ENCODE measurements around the gene CCDC83.

CCDC83 gene

GRCh38 chr11:85823816-85824215 lies 31.4 kb upstream of the CCDC83 start:
- H3K27ac ChIP-seq: no peak overlapping the region
- TF ChIP-seq ZFX (IDR thresholded peaks at IDR 0.05; ENCODE audit: borderline replicate concordance): no peak
- no peak for TF ChIP-seq CTCF (IDR thresholded peaks at IDR 0.05)

DNA sequence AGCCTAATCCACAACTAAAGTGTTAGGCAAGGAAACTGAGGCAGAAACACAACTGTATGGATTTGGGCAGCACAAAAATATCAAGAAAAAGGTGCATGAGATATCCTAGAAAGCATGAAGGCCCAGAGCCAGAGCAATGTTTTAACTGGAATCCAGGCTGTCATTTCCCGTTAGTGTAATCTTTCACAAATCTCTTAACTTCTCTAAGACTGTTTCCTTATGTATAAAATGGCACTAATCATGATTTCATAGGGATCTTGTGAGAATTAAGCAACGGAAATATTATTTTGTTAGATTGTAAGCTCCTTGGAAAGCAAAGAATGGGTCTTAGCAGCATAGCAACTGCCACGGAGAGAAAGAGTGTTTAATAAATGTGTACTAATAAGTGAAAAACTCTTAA lies 29.6 kb upstream of the CCDC83 start:
- TF ChIP-seq ZFX (IDR thresholded peaks at IDR 0.05; ENCODE audit: borderline replicate concordance) (no peak), CTCF (IDR thresholded peaks at IDR 0.05) (no peak)
- H3K27ac ChIP-seq: peak overlapping the region; percentile 96

DNA sequence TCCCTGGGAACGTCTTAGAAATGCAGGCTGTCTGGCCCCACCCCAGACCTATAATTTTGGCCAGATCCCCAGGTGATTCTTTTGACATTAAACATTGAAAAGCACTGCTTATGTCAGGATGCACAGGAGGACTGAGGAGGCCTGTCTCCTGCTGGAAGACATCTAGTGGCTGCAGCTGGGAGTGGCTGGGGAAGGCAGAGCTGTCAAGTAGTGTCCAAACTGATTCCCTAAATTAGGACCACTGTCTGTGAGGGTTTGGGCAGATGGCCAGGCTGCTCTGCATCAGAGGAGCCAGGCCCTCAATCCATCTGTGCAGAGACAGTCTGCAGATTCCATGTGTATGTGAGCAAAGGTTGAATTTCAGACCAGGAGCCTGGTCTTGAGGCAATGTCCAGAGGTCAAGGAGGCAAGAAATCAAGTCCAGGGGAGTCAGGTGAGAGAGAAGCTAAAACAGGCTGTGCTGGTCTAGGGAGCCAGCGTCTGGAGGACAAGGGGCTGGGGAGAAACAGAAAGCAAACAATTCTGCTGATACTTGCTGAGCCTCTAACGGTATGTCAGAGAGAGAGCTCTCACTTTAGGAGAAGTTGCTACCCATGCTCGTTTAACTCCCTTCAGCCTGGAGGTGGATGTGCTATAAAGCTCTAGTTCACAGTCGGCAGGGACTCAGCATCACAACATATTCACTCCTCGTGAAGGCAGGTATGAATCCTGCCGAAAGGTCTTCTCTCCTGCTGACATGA lies 28.9 kb upstream of the CCDC83 start:
- H3K27ac ChIP-seq: peak overlapping the region; percentile 96

DNA sequence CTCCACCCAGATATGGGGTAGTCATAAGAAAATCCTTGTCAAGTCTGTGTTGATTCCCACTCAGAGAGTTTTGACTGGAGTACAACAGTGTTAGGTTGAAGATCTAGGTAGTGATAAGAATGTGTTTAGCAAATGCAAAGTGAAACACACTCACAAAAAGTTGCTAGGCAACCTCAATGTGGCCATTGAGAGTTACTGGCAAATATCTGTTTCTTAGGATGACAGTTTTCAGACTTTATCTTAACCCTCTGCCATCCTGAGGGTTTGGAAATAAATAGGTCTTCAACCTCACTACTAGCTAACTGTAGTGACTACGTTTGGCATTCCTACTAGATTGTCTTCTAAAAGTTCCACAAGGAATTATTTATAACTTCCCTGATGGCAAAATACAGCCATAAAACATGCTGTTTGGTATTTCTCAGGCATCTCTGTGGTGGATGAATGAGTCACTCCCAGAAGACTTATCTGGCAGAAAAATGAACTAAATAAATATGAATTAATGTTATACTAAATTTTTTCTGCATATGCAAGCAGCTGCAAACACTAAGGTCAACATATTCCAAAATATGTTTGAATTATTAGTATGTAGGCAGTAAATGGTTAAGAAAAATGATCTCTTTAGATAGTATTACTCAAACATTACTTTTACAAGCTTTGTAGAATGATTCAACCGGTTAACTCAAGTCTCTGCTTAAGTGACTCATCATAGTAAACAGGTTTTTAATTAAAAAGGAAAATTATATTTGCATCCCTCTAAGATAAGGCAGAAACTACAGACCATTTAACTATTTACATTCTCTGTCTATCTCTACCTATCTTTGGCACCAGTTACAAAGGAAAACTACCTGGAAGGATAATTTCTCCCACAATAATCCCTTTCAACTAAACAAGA lies 27.2 kb upstream of the CCDC83 start:
- TF ChIP-seq ZFX (IDR thresholded peaks at IDR 0.05; ENCODE audit: borderline replicate concordance) (no peak), CTCF (IDR thresholded peaks at IDR 0.05) (no peak)
- H3K27ac ChIP-seq: peak overlapping the region; percentile 96

More for the DNA sequence above, 28.9 kb upstream of the CCDC83 start:
- TF ChIP-seq ZFX (IDR thresholded peaks at IDR 0.05; ENCODE audit: borderline replicate concordance) (no peak), CTCF (IDR thresholded peaks at IDR 0.05) (peak; percentile 79)

DNA sequence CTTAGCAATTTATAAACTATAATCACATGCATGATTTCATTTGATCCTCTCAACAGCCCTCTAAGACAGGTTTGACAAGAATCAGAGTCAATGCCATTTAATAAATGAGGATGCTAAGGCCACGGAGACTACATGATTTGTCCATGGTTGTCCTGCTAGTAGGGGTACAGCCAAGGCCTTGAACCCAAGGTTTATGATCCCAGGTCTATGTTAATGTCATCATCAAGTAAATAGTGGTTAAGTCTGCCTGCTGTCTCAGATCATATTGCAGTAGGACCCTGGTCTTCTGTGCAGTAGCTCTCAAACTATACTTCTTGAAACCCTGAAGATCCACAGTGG lies 26.6 kb upstream of the CCDC83 start:
- peak overlapping the region; percentile 96 for H3K27ac ChIP-seq
- TF ChIP-seq ZFX (IDR thresholded peaks at IDR 0.05; ENCODE audit: borderline replicate concordance) (no peak), CTCF (IDR thresholded peaks at IDR 0.05) (no peak)

GRCh38 chr11:85829172-85829571 lies 26.0 kb upstream of the CCDC83 start:
- TF ChIP-seq ZFX (IDR thresholded peaks at IDR 0.05; ENCODE audit: borderline replicate concordance): no peak
- peak overlapping the region; percentile 96 for H3K27ac ChIP-seq

GRCh38 chr11:85831050-85831449 lies 24.1 kb upstream of the CCDC83 start:
- H3K27ac ChIP-seq: peak overlapping the region; percentile 96
- TF ChIP-seq ZFX (IDR thresholded peaks at IDR 0.05; ENCODE audit: borderline replicate concordance): no peak
- no peak for TF ChIP-seq CTCF (IDR thresholded peaks at IDR 0.05)

Measured in 22Rv1 (cell line).